ENCODE results near the gene SORL1. TPM values are rescaled to one million over a fixed set of nuclear protein-coding genes. Genes with fewer than 3 reads are reported as not detected.

SORL1 gene
- total RNA-seq, 1 experiment from 2014 or later: 68.3 TPM

GRCh38 chr11:121561240-121561639, 109.1 kb downstream of the SORL1 start:
- no peak overlapping the region for H3T11ph ChIP-seq (ENCODE audit: low read length)
- H4K8ac ChIP-seq (replicated peaks; ENCODE audit: insufficient read length, low read depth, low read length): no peak overlapping the region
- H3K27me3 Mint-ChIP-seq (ENCODE audit: low read depth): no peaks in the 10 kb centered on the region
- H3K18ac ChIP-seq (ENCODE audit: insufficient read length, low read depth, low read length): no peak overlapping the region
- H3K27ac Mint-ChIP-seq: no peak overlapping the region
- no peak overlapping the region for H2AFZ ChIP-seq (ENCODE audit: low read length)
- no peaks in the 10 kb centered on the region for H3K79me1 ChIP-seq (ENCODE audit: insufficient read depth, low read depth, low read length, poor library complexity, severe bottlenecking)
- H3K9ac ChIP-seq (ENCODE audit: extremely low read depth, insufficient read length, low read length): no peak overlapping the region
- no peak overlapping the region for H3K27ac ChIP-seq (ENCODE audit: insufficient read length, low read depth, low read length)
- H3K4me1 ChIP-seq (ENCODE audit: insufficient read depth, low read length): no peaks in the 10 kb centered on the region; the same call in 1 of the 2 replicates
- H2BK15ac ChIP-seq (ENCODE audit: low read depth, low read length): no peak overlapping the region
- H2BK120ac ChIP-seq (ENCODE audit: low read depth, low read length, poor library complexity, severe bottlenecking): no peak overlapping the region
- H3K9me3 ChIP-seq (ENCODE audit: control insufficient read depth, low read depth, low read length): no peaks in the 10 kb centered on the region
- no peak overlapping the region for H2AK5ac ChIP-seq (ENCODE audit: insufficient read length, low read length)
- H3K23me2 ChIP-seq (ENCODE audit: insufficient read length, low read depth, low read length, poor library complexity, severe bottlenecking): no peaks in the 10 kb centered on the region
- peaks cover 12 to 61% (median 45%) of the 10 kb centered on the region in 3 experiments; a peak in 6 of 7 replicates for H3K36me3 Mint-ChIP-seq (ENCODE audit: insufficient read depth in 1 of 3, low read depth in 3 of 3)
- H3K14ac ChIP-seq (ENCODE audit: insufficient read depth, low read length): no peak overlapping the region; the same call in 1 of the 2 replicates
- no peaks in the 10 kb centered on the region for H3K27me3 ChIP-seq (ENCODE audit: insufficient read depth, low read length)
- no peak overlapping the region for H3K56ac ChIP-seq (ENCODE audit: insufficient read length, low read depth, low read length)
- TF ChIP-seq CTCF (conservative IDR thresholded peaks at IDR 0.05): no peak
- no peaks in the 10 kb centered on the region for H3K9me3 Mint-ChIP-seq
- H3K4me2 ChIP-seq (ENCODE audit: insufficient read depth, insufficient read length, low read length): no peak overlapping the region
- H3K4ac ChIP-seq (ENCODE audit: low read depth, low read length): no peak overlapping the region
- H3K79me2 ChIP-seq (ENCODE audit: insufficient read depth, low read length): no peaks in the 10 kb centered on the region; the same call in 1 of the 2 replicates
- no peak overlapping the region for H4K91ac ChIP-seq (ENCODE audit: insufficient read length, low read depth, low read length)
- DNase-seq: no peak
- H4K20me1 ChIP-seq (ENCODE audit: control insufficient read depth, insufficient read depth, insufficient read length): no peaks in the 10 kb centered on the region
- no peak overlapping the region for H4K5ac ChIP-seq (ENCODE audit: insufficient read length, low read depth, low read length)
- no peak overlapping the region for H3K4me3 Mint-ChIP-seq
- H2BK20ac ChIP-seq (ENCODE audit: low read depth, low read length, poor library complexity, severe bottlenecking): no peak overlapping the region
- H3K23ac ChIP-seq (ENCODE audit: insufficient read length, low read depth, low read length): no peak overlapping the region
- H2BK5ac ChIP-seq (ENCODE audit: insufficient read length, low read length): no peak overlapping the region
- H3K4me1 Mint-ChIP-seq: peaks cover 6 to 9% of the 10 kb centered on the region in 2 experiments
- no CpG with 5 or more reads among the region's 5 CpGs for WGBS (ENCODE audit: extremely low coverage, insufficient read length, low lambda C conversion rate)
- H2BK12ac ChIP-seq (ENCODE audit: insufficient read length, low read depth, low read length): no peak overlapping the region

All from H9 (cell line).